HPDE6-E6E7 (cell line): Measurements from ENCODE around the gene OR2F1.
"Not testable (repeated sequence)": the region's sequence is repeated elsewhere in the genome, so short reads cannot be mapped to it uniquely, and the experiment has no call there.

Experiments used
- DNase-seq: peaks from one replicate; pipeline ENCODE4 v3.0.0; 2011; ENCODE audit warnings: missing footprints; ENCODE audit errors: extremely low spot score

OR2F1 gene

DNA sequence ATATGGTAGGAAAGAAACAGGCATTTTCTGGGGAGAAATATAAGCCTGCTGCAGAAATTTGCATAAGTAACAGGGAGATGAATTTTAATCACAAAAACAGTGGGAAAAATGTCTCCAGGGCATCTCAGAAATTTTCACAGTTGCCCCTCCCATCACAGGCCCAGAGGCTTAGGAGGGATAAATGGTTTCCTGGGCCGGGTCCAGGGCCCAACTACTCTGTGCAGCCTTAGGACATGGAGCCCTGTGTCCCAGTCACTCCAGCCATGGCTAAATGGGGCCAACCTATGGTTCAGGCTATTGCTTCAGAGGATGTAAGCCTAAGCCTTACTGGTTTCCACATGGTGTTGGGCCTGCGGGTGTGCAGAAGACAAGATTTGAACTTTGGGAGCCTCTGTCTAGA lies 54.7 kb downstream of the OR2F1 start:
- DNase-seq, result no peak

DNA sequence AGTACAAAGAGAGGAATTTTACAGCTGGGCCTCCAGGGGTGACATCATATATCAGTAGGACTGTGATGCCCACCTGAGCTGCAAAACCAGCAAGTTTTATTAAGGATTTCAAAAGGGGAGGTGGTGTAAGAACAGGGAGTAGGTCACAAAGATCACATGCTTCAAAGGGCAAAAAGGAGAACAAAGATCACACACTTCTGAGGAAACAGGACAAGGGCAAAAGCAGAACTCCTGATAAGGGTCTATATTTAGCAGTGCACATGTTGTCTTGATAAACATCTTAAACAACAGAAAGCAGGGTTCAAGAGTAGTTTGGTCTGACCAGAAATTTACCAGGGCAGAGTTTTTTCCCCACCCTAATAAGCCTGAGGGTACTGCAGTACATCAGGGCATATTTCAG lies 55.4 kb downstream of the OR2F1 start:
- DNase-seq, result not testable (repeated sequence)

DNA sequence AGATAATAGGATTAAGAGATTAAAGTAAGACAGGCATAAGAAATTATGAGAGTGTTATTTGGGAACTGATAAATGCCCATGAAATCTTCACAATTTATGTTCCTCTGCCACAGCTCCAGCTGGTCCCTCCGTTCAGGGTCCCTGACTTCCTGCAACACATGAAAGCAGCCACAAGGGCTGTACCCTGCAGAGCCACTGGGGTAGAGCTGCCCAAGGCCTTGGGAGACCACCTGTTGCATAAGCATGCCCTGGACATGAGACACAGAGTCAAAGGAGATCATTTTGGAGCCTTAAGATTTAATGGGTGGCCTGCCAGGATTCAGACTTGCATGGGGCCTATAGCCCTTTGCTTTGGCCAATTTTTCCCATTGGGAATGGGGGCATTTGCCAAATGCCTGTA lies 56.2 kb downstream of the OR2F1 start:
- not testable (repeated sequence) for DNase-seq

DNA sequence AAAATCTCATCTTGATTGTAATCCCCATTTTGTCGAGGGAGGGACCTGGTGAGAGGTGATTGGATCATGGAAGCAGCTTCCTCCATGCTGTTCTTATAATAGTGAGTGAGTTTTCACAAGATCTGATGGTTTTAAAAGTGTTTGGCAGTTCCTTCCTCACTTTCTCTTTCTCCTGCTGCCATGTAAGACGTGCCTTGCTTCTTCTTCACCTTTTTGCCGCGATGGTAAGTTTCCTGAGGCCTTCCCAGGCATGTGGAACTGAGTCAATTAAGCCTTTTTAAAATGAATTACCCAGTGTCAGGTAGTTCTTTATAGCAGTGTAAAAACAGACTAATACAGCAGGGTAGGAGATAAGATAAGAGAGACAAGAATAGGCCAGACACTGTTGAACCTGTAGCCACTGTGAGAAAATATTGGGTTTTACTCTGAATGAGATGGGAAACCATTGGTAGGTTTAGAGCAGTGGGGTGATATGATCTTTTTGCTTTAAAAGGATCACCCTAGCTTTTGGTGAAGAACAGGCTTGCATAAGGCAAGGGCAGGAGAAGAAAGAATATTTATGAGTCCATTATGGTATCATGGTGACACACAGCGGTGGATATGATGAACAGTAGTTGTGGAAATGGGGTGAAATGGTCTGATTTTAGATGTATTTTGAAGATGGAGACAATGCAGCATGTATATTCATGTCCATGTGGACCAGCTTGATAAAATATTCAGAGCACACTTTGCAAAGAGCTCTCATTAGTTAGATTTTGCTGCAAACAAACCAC lies 57.0 kb downstream of the OR2F1 start:
- DNase-seq, result no peak
